H9 (cell line): ENCODE results near the gene GARNL3. TPM values are rescaled to one million over a fixed set of nuclear protein-coding genes. Genes with fewer than 3 reads are reported as not detected.

Experiments used
- DNase-seq: peaks from one replicate; pipeline ENCODE4 v3.0.0-alpha.2; 2017
- H2AFZ ChIP-seq: one replicate; pipeline ENCODE4 v1.6.1; 2013; ENCODE audit warnings: mild to moderate bottlenecking, low read length, control low read depth, moderate library complexity
- H2AK5ac ChIP-seq: 2 replicates; pipeline ENCODE4 v1.6.1; 2013; ENCODE audit warnings: low read length, control low read depth, mixed read lengths; ENCODE audit not compliant: insufficient read length
- H2BK120ac ChIP-seq: one replicate; pipeline ENCODE4 v1.6.1; 2013; ENCODE audit warnings: low read depth, mild to moderate bottlenecking, low read length, control low read depth, inconsistent platforms; ENCODE audit not compliant: poor library complexity, severe bottlenecking
- H2BK12ac ChIP-seq: 2 replicates; pipeline ENCODE4 v1.6.1; 2013; ENCODE audit warnings: low read length, control low read depth, mixed read lengths, low read depth; ENCODE audit not compliant: insufficient read length
- H2BK15ac ChIP-seq: 2 replicates; pipeline ENCODE4 v1.6.1; 2013; ENCODE audit warnings: low read depth, low read length, control low read depth
- H2BK20ac ChIP-seq: one replicate; pipeline ENCODE4 v1.6.1; 2013; ENCODE audit warnings: low read depth, mild to moderate bottlenecking, low read length, control low read depth, inconsistent platforms; ENCODE audit not compliant: poor library complexity, severe bottlenecking
- H2BK5ac ChIP-seq: 2 replicates; pipeline ENCODE4 v1.6.1; 2013; ENCODE audit warnings: low read length, control low read depth, mixed read lengths; ENCODE audit not compliant: insufficient read length
- H3K14ac ChIP-seq: 2 replicates; pipeline ENCODE4 v1.6.1; 2013; ENCODE audit warnings: low read length, control low read depth; ENCODE audit not compliant: insufficient read depth
- H3K18ac ChIP-seq: 2 replicates; pipeline ENCODE4 v1.6.1; 2013; ENCODE audit warnings: low read depth, mild to moderate bottlenecking, mixed read lengths, low read length, control low read depth; ENCODE audit not compliant: insufficient read length
- H3K23ac ChIP-seq: 2 replicates; pipeline ENCODE4 v1.6.1; 2013; ENCODE audit warnings: low read length, control low read depth, mixed read lengths, low read depth; ENCODE audit not compliant: insufficient read length
- H3K23me2 ChIP-seq: 2 replicates; pipeline ENCODE4 v1.6.1; 2013; ENCODE audit warnings: low read depth, mild to moderate bottlenecking, mixed read lengths, low read length, control low read depth; ENCODE audit not compliant: insufficient read length, poor library complexity, severe bottlenecking
- H3K27ac ChIP-seq: 2 replicates; pipeline ENCODE4 v1.5.1; 2013; ENCODE audit warnings: low read length, control low read depth, mixed read lengths, low read depth; ENCODE audit not compliant: insufficient read length
- H3K27me3 ChIP-seq: 2 replicates; pipeline ENCODE4 v1.6.1; 2013; ENCODE audit warnings: low read length, control low read depth, inconsistent platforms; ENCODE audit not compliant: insufficient read depth
- H3K4ac ChIP-seq: 2 replicates; pipeline ENCODE4 v1.6.1; 2013; ENCODE audit warnings: low read depth, mild to moderate bottlenecking, control low read depth, inconsistent platforms, low read length, moderate library complexity
- H3K4me1 ChIP-seq: 2 replicates; pipeline ENCODE4 v1.6.1; 2013; ENCODE audit warnings: low read length, control low read depth, inconsistent platforms; ENCODE audit not compliant: insufficient read depth
- H3K4me2 ChIP-seq: 2 replicates; pipeline ENCODE4 v1.6.1; 2013; ENCODE audit warnings: low read length, control low read depth, mixed read lengths; ENCODE audit not compliant: insufficient read length, insufficient read depth
- H3K56ac ChIP-seq: 2 replicates; pipeline ENCODE4 v1.6.1; 2013; ENCODE audit warnings: low read depth, mild to moderate bottlenecking, mixed read lengths, low read length, control low read depth; ENCODE audit not compliant: insufficient read length
- H3K79me1 ChIP-seq: 2 replicates; pipeline ENCODE4 v1.6.1; 2013; ENCODE audit warnings: low read depth, mild to moderate bottlenecking, moderate library complexity, low read length, control low read depth, inconsistent platforms; ENCODE audit not compliant: insufficient read depth, poor library complexity, severe bottlenecking
- H3K79me2 ChIP-seq: 2 replicates; pipeline ENCODE4 v1.6.1; 2013; ENCODE audit warnings: low read length, control low read depth, inconsistent platforms; ENCODE audit not compliant: insufficient read depth
- H3K9ac ChIP-seq: 2 replicates; pipeline ENCODE4 v1.6.1; 2013; ENCODE audit warnings: low read length, control low read depth, mixed read lengths; ENCODE audit not compliant: insufficient read length; ENCODE audit errors: extremely low read depth
- H3K9me3 ChIP-seq: one replicate; pipeline ENCODE4 v1.6.1; 2013; ENCODE audit warnings: low read depth, low read length, inconsistent platforms; ENCODE audit not compliant: control insufficient read depth
- H3T11ph ChIP-seq: one replicate; pipeline ENCODE4 v1.6.1; 2013; ENCODE audit warnings: mild to moderate bottlenecking, low read length, control low read depth, inconsistent platforms
- H4K20me1 ChIP-seq: one replicate; pipeline ENCODE4 v1.6.1; 2013; ENCODE audit not compliant: control insufficient read depth, insufficient read length, insufficient read depth
- H4K5ac ChIP-seq: 2 replicates; pipeline ENCODE4 v1.6.1; 2013; ENCODE audit warnings: low read depth, mild to moderate bottlenecking, mixed read lengths, low read length, control low read depth; ENCODE audit not compliant: insufficient read length
- H4K8ac ChIP-seq: replicated peaks from 2 replicates; pipeline ENCODE4 v1.6.1; 2013; ENCODE audit warnings: low read length, control low read depth, mixed read lengths, low read depth; ENCODE audit not compliant: insufficient read length
- H4K91ac ChIP-seq: 2 replicates; pipeline ENCODE4 v1.6.1; 2013; ENCODE audit warnings: low read depth, mild to moderate bottlenecking, moderate library complexity, mixed read lengths, low read length, control low read depth; ENCODE audit not compliant: insufficient read length
- H3K27ac Mint-ChIP-seq, 3 experiments: 2 replicates in 2 of 3; 3 replicates in 1 of 3; pipeline ENCODE4 v1.8.0; 2020 to 2021; ENCODE audit warnings: mixed read lengths in 3 of 3, mild to moderate bottlenecking in 1 of 3, moderate library complexity in 1 of 3
- H3K27me3 Mint-ChIP-seq: 2 replicates; pipeline ENCODE4 v1.8.0; 2021; ENCODE audit warnings: low read depth, mild to moderate bottlenecking, moderate library complexity, mixed read lengths
- H3K36me3 Mint-ChIP-seq, 3 experiments: 2 replicates in 2 of 3; 3 replicates in 1 of 3; pipeline ENCODE4 v1.8.0; 2020 to 2021; ENCODE audit warnings: low read depth in 3 of 3, mixed read lengths in 3 of 3; ENCODE audit not compliant: insufficient read depth in 1 of 3
- H3K4me1 Mint-ChIP-seq, 2 experiments: 2 replicates each; pipeline ENCODE4 v1.8.0; 2020; ENCODE audit warnings: mixed read lengths in 2 of 2
- H3K4me3 Mint-ChIP-seq, 2 experiments: 2 replicates in 1 of 2; 3 replicates in 1 of 2; pipeline ENCODE4 v1.8.0; 2020 to 2021; ENCODE audit warnings: mild to moderate bottlenecking in 2 of 2, mixed read lengths in 2 of 2, moderate library complexity in 1 of 2
- H3K9me3 Mint-ChIP-seq, 2 experiments: 2 replicates in 1 of 2; 3 replicates in 1 of 2; pipeline ENCODE4 v1.8.0; 2020; ENCODE audit warnings: mild to moderate bottlenecking in 2 of 2, mixed read lengths in 2 of 2, moderate library complexity in 1 of 2
- CTCF ChIP-seq: fragments of 200-600 bp; sonication (generic); conservative IDR thresholded peaks from 3 replicates; pipeline ENCODE4 v1.8.0; 2021; ENCODE audit warnings: antibody characterized with exemption, mild to moderate bottlenecking
- WGBS: extraction: QIAGEN DNeasy Blood & Tissue Kit; methylation state at CpG from one replicate; pipeline ENCODE4 v1.1.7; 2013; ENCODE audit warnings: missing lambda C conversion rate, low lambda C conversion rate, mixed read lengths; ENCODE audit not compliant: insufficient read length; ENCODE audit errors: extremely low coverage; 5-methylcytosine and 5-hydroxymethylcytosine counted together
- total RNA-seq: library from RNA; stranded (reverse); gene quantifications from 2 replicates; pipeline ENCODE4 v1.2.1, GENCODE V29; 2021

GARNL3 gene
- total RNA-seq, 1 experiment from 2014 or later, result 8.7 TPM

- no peak overlapping the region for H2BK120ac ChIP-seq
- no peak overlapping the region for H2BK5ac ChIP-seq
- H2BK12ac ChIP-seq, result no peak overlapping the region
- H4K8ac ChIP-seq, result no peak overlapping the region
- no peak overlapping the region for H3K14ac ChIP-seq
- H3K23me2 ChIP-seq, result no peaks in the 10 kb centered on the region
- H3K9me3 Mint-ChIP-seq, result peaks cover 6 to 12% of the 10 kb centered on the region in 2 experiments; a peak in 3 of 5 replicates
- no peak overlapping the region for H2AFZ ChIP-seq
- no peak overlapping the region for H3K18ac ChIP-seq
- H2AK5ac ChIP-seq, result no peak overlapping the region
- H3K4me1 ChIP-seq, result no peaks in the 10 kb centered on the region
- H4K91ac ChIP-seq, result no peak overlapping the region
- H3K4me2 ChIP-seq, result no peak overlapping the region
- peaks cover 0 to 6% of the 10 kb centered on the region in 2 experiments; a peak in 2 of 4 replicates for H3K4me1 Mint-ChIP-seq
- H3K4ac ChIP-seq, result no peak overlapping the region
- no peak overlapping the region for H3K27ac Mint-ChIP-seq
- H3K27ac ChIP-seq, result no peak overlapping the region
- no peak overlapping the region for H3K23ac ChIP-seq
- 0 out of 2 replicates have a peak, but pooled peaks cover 2% of the 10 kb centered on the region for H3K27me3 ChIP-seq
- WGBS, result no CpG with 5 or more reads among the region's 2 CpGs
- TF ChIP-seq CTCF, result no peak
- no peaks in the 10 kb centered on the region; a peak in 1 of 7 replicates for H3K36me3 Mint-ChIP-seq
- no peak overlapping the region for H2BK15ac ChIP-seq
- no peak overlapping the region for H3T11ph ChIP-seq
- no peak for DNase-seq
- H4K20me1 ChIP-seq, result no peaks in the 10 kb centered on the region
- no peaks in the 10 kb centered on the region for H3K79me2 ChIP-seq
- H3K56ac ChIP-seq, result no peak overlapping the region
- no peak overlapping the region for H3K4me3 Mint-ChIP-seq
- no peaks in the 10 kb centered on the region for H3K9me3 ChIP-seq
- H4K5ac ChIP-seq, result no peak overlapping the region
- peaks cover 16% of the 10 kb centered on the region for H3K27me3 Mint-ChIP-seq
- H3K9ac ChIP-seq, result no peak overlapping the region
- no peak overlapping the region for H2BK20ac ChIP-seq
- H3K79me1 ChIP-seq, result no peaks in the 10 kb centered on the region
Measured at GRCh38 chr9:127382541-127382940, 118.0 kb downstream of the GARNL3 start.
